Stimulated activated CD4-positive, alpha-beta T cell treated with anti-CD3 and anti-CD28 coated beads, TNF-alpha, amount 100 ng/mL, for 1 hour (primary cell): ENCODE results near the gene OASL.
"Not testable (repeated sequence)": the region's sequence is repeated elsewhere in the genome, so short reads cannot be mapped to it uniquely, and the experiment has no call there.

Source experiments
- DNase-seq, 3 donors: peaks; one replicate each; pipeline ENCODE4 v3.0.0-alpha.2; 2020; ENCODE audit warnings: low read depth in 3 of 3, low spot score in 1 of 3

Gene OASL

DNA sequence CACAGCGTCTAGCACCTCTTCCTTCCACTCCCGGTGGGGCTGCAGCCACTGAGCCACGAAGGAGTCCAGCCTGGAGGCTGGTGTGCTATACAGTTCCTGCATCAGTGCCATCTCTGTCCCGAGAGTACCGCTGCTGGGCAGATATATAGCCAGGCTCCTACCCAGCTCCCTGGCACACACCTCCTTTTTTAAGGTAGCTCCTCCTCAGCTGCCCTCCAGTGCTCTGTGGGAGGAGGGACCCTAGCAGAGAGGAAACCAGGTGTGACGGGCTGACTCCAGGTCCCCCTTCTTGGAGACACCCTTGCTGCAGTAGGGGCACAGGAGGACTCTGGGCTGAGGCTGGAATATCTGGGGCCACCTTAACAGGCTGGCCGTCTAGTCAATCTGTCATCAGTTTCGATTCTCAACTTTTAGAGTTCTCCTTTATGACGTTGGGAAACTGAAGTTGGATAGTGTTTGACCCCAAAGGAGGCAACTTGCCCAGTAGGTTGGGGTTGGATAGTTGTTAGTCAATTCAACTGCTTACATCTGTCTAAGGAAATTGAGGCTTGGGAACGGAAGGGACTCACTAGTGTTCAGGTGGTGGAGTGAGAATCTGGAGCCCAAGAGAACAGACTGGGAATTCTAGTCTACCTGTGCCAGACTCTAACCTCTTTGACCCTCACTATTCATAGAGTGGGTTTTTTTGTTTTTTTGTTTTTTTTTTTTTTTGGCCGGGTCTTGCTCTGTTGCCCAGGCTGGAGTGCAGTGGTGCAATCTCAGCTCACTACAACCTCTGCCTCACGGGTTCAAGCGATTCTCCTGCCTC, at the start of gene OASL:
TSS of gene OASL (minus strand) at position 386 of the 808 bp plus-strand sequence. CDS start at position 111, 275 bp downstream.
- peak in 2 of 3 donors; percentile 24 for DNase-seq

DNA sequence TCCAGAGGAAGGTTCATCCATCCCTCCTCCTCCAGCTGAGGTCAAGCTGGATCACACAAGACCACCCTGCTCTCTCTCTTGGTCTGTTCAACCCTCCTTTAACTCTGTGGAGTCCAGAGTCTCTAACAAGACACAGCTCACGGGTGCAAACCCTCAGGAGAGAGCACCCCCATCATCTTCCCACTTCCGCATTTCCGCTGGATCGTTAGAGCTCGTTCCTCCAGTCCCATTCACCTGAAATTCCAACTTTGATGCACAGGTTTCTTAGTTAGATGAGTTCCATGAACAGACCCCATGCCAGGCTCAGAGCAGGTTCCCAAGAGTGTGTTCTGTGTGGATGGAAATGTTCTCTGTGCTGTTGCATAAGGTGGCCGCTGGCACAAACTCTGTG, 49.1 kb upstream of the OASL start:
- DNase-seq: no peak

- no peak for DNase-seq
Measured at GRCh38 chr12:121087467-121088194, 48.6 kb upstream of the OASL start.

GRCh38 chr12:121086781-121087295, 47.8 kb upstream of the OASL start:
- DNase-seq: no peak

GRCh38 chr12:121085506-121086353, 46.7 kb upstream of the OASL start:
- no peak for DNase-seq

GRCh38 chr12:121085069-121085468, 46.0 kb upstream of the OASL start:
- no peak for DNase-seq

DNA sequence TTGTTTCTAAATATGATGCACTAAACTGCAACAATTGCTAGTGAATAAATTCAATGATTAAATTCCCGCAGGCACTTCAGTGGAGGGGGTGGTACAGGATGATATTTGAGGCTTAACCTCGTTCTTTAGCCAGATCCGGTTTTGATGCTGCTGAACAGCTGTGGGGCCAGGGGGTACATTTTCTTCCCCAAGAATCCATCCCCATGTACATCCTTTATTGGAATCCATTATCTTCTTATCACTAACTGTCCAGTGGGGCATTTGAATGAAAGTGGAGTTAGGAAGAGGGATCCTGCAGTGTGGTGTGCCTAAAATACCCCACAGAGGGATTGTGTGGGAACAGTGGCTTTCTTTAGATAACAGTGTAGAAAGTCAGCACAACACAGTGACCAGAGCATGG, 45.2 kb upstream of the OASL start:
- no peak for DNase-seq

- DNase-seq: no peak
Measured at GRCh38 chr12:121080909-121081308, 41.9 kb upstream of the OASL start.

DNA sequence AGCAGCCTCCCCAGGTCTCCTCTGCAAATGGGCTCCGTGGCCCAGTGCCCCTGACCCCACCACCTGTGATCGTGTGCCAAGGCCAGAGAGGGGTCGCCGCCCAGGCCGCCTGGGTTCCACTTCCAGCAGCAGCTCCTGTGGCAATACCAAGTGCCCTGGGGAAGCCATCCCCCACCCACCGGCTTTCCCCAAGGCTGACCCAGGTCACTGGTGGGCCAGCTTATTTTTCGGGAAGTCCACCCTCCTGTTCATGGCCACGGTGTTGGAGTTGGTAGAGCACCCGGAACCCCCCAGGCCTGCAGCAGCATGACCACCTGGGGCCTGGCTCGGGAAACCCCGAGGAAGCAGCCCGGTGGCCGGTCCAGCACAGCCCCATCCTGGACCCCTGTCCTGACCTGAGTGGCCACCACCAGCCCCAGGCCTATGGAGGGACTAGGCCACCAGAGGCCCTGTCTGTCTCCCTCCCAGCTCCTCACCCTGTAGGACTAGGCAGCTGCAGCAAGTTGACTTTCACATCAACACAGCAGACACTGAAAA, 40.8 kb upstream of the OASL start:
- no peak for DNase-seq

DNA sequence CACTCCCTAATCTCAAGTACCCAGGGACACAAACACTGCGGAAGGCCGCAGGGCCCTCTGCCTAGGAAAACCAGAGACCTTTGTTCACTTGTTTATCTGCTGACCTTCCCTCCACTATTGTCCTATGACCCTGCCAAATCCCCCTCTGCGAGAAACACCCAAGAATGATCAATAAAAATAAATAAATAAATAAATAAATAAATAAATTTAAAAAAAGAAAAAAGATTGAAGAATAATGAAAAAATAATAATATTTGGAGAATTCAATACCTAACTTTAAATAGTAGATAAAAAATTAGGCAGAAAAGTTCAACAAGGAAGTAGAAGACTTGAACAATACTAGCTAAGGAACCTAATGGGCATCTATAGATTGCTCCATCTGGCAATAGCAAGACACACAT, 38.4 kb upstream of the OASL start:
- not testable (repeated sequence) for DNase-seq

- not testable (repeated sequence) for DNase-seq
Measured at GRCh38 chr12:121075911-121076310, 36.9 kb upstream of the OASL start.

GRCh38 chr12:121072147-121072546, 33.1 kb upstream of the OASL start:
- no peak for DNase-seq

DNA sequence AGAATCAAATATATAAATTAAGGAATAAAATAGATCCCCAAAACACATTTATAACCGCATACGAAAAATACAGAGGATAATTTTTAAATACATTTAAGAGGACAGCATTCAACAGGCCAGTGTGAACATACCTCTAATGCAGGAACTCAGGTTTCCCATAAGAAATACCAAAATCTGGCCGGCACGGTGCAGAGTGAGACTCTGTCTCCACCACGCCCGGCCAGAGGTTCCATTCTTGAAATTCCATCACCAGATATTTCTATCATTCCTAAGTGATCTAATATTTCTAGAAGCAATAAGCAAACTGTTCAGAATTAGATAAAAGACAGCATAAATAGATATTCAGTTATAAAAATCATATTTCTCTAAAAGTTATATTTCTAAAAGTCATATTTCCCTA, 30.2 kb upstream of the OASL start:
- no peak for DNase-seq

GRCh38 chr12:121065345-121065744, 26.3 kb upstream of the OASL start:
- DNase-seq: no peak

DNA sequence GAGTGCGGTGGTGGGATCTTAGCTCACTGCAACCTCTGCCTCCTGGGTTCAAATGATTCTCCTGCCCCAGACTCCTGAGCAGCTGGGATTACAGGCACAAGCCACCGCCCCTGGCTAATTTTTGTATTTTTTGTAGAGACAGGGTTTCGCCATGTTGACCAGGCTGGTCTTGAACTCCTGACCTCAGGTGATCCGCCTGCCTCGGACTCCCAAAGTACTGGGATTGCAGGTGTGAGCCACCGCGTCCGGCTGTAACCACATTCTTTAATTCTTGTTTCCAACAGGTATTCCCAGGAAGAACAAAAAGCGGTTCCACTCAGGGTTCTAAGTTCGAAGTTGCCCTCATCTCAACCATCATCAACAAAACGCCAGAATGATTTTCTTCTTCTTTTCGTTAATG, 25.5 kb upstream of the OASL start:
- not testable (repeated sequence) for DNase-seq

GRCh38 chr12:121064116-121064515, 25.1 kb upstream of the OASL start:
- DNase-seq: no peak

DNA sequence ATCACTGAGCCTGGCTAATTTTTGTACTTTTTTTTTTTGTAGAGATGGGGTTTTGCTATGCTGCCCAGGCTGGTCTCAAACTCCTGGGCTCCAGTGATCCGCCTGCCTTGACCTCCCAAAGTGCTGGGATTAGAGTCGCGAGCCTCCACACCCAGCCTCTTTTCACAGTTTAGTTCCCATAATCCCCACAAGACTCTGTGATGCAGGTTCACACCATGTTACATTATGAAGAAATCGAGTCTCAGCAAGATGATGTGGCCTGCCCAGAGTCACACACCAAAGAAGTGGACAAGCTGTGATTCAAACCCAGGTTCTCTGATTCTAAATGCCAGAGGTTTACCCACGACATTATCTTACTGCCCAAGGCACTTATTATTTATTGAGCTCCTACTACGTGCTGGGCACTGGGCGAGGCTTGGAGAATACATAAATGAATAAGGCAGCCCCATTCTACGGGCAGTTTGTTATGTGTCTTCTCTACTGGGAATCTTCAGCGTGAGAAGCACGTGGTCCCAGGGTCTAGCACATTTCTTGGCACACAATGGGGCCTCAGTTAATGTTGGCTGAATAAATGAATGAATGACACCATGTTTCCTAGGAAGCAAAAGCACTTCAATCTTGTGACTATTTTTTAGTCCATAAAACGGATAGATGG, 23.5 kb upstream of the OASL start:
- no peak for DNase-seq

- DNase-seq: no peak
Measured at GRCh38 chr12:121061831-121062230, 22.8 kb upstream of the OASL start.

GRCh38 chr12:121060149-121061001, 21.3 kb upstream of the OASL start:
- DNase-seq: peak in 1 of 3 donors; percentile 22
